GM18858 (cell line): ENCODE data around the gene TOM1.

ENCODE experiments used
- ATAC-seq: cut with Tn5 transposase; IDR thresholded peaks from one replicate; pipeline ENCODE4 v1.9.1; 2021; ENCODE audit not compliant: unreplicated experiment

The TOM1 gene

DNA sequence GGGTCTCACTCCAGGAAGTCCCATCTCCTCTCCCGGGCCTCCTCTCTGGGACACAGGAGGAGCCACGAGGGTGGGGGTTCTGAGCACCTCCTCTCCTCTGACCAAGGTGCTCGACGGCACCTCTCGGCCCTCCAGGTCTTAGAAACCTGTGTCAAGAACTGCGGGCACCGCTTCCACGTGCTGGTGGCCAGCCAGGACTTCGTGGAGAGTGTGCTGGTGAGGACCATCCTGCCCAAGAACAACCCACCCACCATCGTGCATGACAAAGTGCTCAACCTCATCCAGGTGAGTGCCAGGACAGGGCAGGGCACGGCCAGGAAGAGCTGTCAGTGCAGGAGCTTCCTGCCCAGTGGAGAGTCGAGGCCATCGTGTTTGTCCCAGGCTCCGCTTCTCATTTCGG lies 23.2 kb downstream of the TOM1 start:
- no peak for ATAC-seq

DNA sequence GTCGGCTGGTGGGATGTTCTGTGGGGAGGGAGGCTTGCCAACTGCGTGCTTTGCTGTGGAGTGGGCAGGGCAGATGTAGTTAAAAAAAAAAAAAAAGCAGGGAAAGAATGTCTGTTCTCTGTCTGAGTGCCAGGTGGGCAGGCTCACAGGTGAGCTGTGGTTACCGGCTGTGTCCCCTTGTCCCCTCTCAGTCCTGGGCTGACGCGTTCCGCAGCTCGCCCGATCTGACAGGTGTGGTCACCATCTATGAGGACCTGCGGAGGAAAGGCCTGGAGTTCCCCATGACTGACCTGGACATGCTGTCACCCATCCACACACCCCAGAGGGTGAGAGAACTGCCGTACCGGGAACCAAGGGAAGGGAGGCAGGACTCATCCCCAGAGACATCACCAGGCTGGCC lies 23.6 kb downstream of the TOM1 start:
- no peak for ATAC-seq

GRCh38 chr22:35324067-35324466 lies 24.4 kb downstream of the TOM1 start:
- ATAC-seq: no peak

DNA sequence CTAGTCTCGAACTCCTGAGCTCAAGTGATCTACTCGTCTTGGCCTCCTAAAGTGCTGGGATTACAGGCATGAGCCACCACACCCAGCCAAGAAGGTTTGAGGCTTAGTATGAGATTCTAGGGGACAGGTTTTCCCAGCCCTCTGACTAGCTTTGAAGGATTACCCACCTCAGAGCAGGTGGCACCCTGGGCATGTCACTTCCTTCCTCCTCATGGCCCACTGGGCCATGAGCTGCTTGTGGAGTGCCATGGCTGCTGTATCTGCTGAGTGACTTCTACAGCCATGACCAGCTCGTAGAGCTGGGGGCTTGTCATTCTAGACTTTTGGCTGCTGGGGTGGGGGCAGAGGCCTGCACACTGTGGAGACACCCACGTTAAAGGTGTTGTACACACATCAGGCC lies 25.1 kb downstream of the TOM1 start:
- no peak for ATAC-seq

GRCh38 chr22:35325209-35325608 lies 25.5 kb downstream of the TOM1 start:
- no peak for ATAC-seq

- ATAC-seq: no peak
Observed at GRCh38 chr22:35326854-35327562, 27.3 kb downstream of the TOM1 start.

- no peak for ATAC-seq
Observed at GRCh38 chr22:35327690-35328471, 28.2 kb downstream of the TOM1 start.

DNA sequence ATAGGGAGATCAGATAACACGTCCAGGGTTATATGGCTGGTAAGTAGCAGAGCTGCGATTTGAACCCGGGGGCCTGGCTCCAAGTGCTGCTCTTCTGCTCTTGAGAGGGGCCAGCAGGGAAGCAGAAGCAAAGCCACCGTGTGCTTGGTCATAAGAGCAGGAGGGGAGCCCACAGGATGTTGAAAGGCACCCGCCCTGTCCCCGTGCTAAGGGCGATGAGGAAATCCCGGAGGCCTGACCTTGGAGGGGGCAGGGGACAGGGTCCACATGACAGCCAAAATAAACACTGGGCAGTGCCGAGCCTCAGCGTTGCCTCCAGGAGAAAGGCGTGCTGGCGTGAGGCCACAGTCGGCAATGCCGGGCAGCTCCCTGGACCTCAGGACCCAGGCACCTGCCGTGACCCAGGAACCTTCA lies 28.8 kb downstream of the TOM1 start:
- no peak for ATAC-seq

GRCh38 chr22:35329114-35329847 lies 29.6 kb downstream of the TOM1 start:
- ATAC-seq: no peak

DNA sequence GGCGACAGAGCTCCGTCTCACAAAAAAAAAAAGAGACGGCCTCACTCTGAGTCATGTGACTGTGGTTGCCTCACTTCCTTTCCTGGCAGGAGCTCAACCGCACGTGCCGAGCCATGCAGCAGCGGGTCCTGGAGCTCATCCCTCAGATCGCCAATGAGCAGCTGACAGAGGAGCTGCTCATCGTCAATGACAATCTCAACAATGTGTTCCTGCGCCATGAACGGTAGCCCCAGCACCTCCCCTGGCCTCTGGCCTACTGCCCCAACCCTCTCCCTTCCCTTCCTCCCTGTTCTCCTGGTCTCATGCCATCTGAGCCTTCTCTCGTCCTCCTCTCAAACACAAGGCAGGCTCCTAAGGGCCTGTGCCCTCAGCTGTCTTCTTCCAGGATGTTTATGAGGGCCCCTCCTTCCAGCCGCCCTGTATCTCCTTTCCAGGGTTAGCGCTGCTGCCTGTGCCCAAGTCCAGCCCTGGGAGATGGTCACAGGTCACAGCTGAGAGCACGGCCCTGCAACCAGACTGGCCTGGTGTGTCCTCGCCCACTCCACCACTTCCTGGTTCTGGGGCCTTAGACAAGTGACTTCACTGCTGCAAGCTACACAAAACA lies 30.7 kb downstream of the TOM1 start:
- ATAC-seq: no peak

DNA sequence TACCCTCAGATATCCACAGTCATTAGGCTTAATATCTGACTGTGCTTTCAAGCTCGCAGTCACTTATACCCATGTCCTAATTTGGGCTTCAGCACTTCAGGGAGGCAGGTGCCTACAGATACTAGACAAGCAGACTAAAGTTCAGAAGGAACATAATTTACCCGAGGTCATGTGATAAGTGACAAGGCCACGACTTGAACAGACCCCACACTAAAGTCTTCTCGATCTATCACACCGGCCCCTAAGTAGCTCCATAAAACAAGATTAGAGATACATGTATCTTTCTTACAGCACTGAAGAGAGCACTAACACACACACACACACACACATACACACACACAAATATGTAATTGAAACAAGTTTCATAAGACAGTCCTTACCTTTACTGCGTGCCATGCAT lies 32.6 kb downstream of the TOM1 start:
- ATAC-seq: no peak

- no peak for ATAC-seq
Observed at GRCh38 chr22:35333220-35333619, 33.5 kb downstream of the TOM1 start.

DNA sequence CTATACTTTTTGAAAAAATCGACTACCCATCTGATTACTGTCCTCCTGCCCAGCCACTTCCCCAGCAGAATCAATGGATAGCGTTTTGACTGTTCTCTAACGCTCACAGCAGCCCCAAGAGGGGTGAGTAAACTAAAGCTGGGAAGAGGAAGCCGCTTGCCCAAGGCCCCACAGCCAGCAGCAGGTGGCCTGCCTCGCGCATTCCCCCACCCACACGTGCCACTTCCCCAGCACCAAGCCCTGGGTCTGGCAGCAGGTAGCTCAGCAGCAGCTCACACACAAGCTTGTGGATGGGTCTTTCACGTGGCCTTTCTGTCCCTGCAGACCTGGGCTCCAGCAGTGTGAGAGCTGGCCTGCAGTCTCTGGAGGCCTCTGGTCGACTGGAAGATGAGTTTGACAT lies 34.3 kb downstream of the TOM1 start:
- ATAC-seq: no peak

- no peak for ATAC-seq
Observed at GRCh38 chr22:35335468-35335867, 35.8 kb downstream of the TOM1 start.

- no peak for ATAC-seq
Observed at GRCh38 chr22:35335936-35336781, 36.5 kb downstream of the TOM1 start.

GRCh38 chr22:35337932-35338331 lies 38.2 kb downstream of the TOM1 start:
- ATAC-seq: no peak

DNA sequence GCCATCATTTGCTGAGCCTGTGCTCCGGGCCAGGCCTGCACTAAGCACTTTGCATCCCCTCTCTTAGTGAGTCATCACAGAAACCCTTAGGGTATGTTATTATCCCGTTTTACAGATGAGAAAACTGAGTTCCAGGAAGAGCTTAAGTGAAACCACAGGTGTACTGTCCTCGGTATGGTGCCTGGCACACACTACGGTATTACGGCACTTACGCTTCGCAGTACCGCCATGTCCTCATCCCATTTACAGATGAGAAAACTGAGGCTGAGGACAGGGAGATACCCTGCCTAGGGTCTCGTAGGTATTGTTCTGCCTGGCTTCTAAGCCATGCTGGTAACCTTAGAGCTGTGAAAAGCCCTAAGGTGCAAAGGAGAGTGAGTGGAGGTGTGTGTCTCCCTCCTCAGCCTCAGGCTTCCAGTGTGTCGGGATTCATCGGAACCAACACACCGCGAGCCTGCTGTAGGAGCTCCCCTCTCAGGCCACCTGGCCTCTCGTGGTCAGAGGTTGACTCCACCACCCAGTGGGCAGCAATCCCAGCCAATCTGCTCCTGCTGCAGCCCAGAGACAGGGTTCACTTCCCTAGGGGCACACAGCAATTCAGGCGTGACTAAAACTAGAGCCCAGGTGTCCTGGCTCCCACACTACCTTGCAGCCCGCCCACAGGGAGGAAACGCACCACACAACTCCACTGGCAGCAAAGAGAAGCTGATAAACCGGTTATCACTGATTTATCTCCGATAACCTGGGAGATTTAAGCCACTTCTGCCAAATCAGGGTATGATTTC lies 41.6 kb downstream of the TOM1 start:
- ATAC-seq: no peak

DNA sequence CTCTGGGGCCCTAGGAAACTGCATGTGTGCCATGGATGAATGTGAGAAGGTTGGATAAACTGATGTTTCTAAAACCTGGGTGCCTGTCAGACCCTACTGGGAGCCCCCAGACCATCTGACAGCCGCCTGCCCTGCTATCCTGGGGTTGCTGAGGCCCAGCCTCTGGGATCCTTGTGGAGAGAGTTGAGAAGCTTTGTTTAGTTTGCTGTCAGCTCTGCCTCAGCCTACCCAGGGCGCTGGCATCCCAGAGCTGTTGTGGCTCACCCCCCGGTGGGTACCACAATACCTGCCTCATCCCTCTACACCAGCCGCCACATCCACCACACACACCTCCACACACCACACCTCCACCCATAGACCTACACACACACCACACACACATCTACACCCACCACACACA lies 42.7 kb downstream of the TOM1 start:
- no peak for ATAC-seq

DNA sequence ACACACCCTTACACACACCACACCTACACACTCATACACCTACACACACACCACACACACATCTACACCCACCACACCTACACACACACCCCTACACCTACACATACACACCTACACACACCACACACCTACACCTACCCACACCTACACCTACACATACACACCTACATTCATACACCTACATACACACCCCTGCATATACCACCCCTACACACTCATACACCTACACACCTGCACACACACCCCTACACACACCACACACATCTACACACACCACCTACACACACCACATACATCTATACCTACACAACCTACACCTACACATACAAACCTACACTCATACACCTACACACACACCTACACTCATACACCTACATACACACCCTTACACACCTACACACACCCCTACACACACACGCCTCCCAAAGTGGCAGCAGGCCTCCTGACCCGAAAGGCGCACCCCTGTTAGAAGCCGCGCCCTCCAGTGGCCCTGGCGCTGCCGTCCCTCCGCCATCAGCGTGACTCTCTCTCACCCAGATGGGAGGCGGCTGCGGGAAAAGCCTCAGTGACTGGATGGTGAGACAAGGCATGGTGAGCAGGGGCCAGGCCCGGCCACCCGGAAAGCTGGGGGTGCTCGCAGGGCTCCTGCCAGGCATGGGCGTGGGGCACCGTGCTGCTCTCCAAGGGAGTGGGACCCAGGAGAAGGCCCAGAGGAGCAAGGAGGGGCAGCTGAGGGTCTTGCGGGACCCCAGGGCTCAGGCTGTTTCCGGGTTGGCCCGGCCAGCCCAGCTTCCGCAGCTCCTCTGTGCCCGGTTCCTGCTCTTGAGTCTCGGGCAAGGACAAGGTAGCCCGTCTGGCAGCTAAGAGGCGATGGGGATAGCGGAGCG lies 44.2 kb downstream of the TOM1 start:
- no peak for ATAC-seq
